ENCODE results near the gene GRB7. TPM values are rescaled to one million over a fixed set of nuclear protein-coding genes. Genes with fewer than 3 reads are reported as not detected.

Gene GRB7
- total and polyA plus RNA-seq, 2 of the 4 experiments (the other 2 are of a cell fraction): 0.18 to 0.36 TPM

- in situ Hi-C loops (cut with MboI; ENCODE audit: low sequenced_read_pairs): no loop called here
- BruUV-seq (replicated peaks): no TSS peak
Observed at GRCh38 chr17:39715375-39716072, 22.2 kb upstream of the GRB7 start.

More at GRCh38 chr17:39715375-39716072, 22.2 kb upstream of the GRB7 start:
- Histone ChIP-seq H2BK20ac (ENCODE audit: low read depth, low read length) (no peak overlapping the region), H2BK15ac (ENCODE audit: low read depth, low read length) (no peak overlapping the region), H3K14ac (replicated peaks; ENCODE audit: low read depth, low read length) (no peak overlapping the region), H2AK9ac (replicated peaks; ENCODE audit: low read depth, low read length, poor library complexity) (no peak overlapping the region), H2BK120ac (ENCODE audit: low read depth, low read length) (no peak overlapping the region), H3K79me1 (ENCODE audit: low read depth in 1 of 2, low read length in 2 of 2) (peaks cover 0 to under 1% of the 10 kb centered on the region in 2 experiments; a peak in 1 of 4 replicates), H4K8ac (ENCODE audit: low read depth in 2 of 2, low read length in 2 of 2) (no peak overlapping the region), H3K56ac (ENCODE audit: extremely low read depth, insufficient read depth, low read length) (no peak overlapping the region), H3K4me1 (ENCODE audit: control insufficient read depth, insufficient read depth, low read length) (no peaks in the 10 kb centered on the region), H2BK5ac (ENCODE audit: low read depth, low read length, poor library complexity, severe bottlenecking) (no peak overlapping the region), H2AK5ac (ENCODE audit: low read depth, low read length) (no peak overlapping the region), H4K20me1 (ENCODE audit: insufficient read depth, low read length) (no peaks in the 10 kb centered on the region), H3K36me3 (ENCODE audit: control insufficient read depth, insufficient read depth, low read length) (peaks cover 56% of the 10 kb centered on the region), H3K4me2 (ENCODE audit: low read depth, low read length) (no peak overlapping the region), H3K27me3 (ENCODE audit: control insufficient read depth, insufficient read depth, low read length) (no peaks in the 10 kb centered on the region), H3K27ac (ENCODE audit: insufficient read depth, low read length) (no peak overlapping the region), H3K9ac (ENCODE audit: low read depth, low read length) (no peak overlapping the region), H2AFZ (replicated peaks; ENCODE audit: low read length, poor library complexity) (no peak overlapping the region), H3K9me3 (ENCODE audit: control insufficient read depth, insufficient read depth, low read length) (no peaks in the 10 kb centered on the region), H4K5ac (ENCODE audit: low read depth, low read length) (no peak overlapping the region), H3K9me1 (ENCODE audit: insufficient read depth, low read length) (no peaks in the 10 kb centered on the region), H3K4me3 (ENCODE audit: insufficient read depth, low read depth, low read length) (no peak overlapping the region), H4K91ac (ENCODE audit: insufficient read depth, low read depth, low read length) (no peak overlapping the region), H3K18ac (ENCODE audit: low read depth, low read length) (no peak overlapping the region), H3K4ac (ENCODE audit: low read depth, low read length) (no peak overlapping the region), H3K23ac (ENCODE audit: low read depth, low read length) (no peak overlapping the region)
- ChIA-PET CTCF (no interaction called here), POLR2A (ENCODE audit: unreplicated experiment) (no interaction called here)
- intact Hi-C loops (cut with micrococcal nuclease): no loop called here
- TF ChIP-seq POLR2A (IDR thresholded peaks at IDR 0.05; ENCODE audit: low read depth, low read length): no peak
- TF ChIP-seq NFE2L2 (IDR thresholded peaks at IDR 0.05; ENCODE audit: low read depth, low read length): no peak
- no peak for TF ChIP-seq CTCF (conservative IDR thresholded peaks at IDR 0.05; ENCODE audit: low read depth, low read length)
- no peak for TF ChIP-seq MAFK (IDR thresholded peaks at IDR 0.05; ENCODE audit: low read depth, low read length)
- no peak for TF ChIP-seq RCOR1 (IDR thresholded peaks at IDR 0.05; ENCODE audit: insufficient replicate concordance, low read length)
- no peak for TF ChIP-seq USF2 (IDR thresholded peaks at IDR 0.05; ENCODE audit: low read depth, low read length)
- TF ChIP-seq CEBPB (IDR thresholded peaks at IDR 0.05; ENCODE audit: low read depth, low read length): no peak
- no peak for TF ChIP-seq RFX5 (IDR thresholded peaks at IDR 0.05; ENCODE audit: low read depth, low read length)
- TF ChIP-seq FOS (IDR thresholded peaks at IDR 0.05; ENCODE audit: low read depth, low read length): no peak
- TF ChIP-seq SMC3 (IDR thresholded peaks at IDR 0.05; ENCODE audit: low read depth, low read length): no peak
- no peak for TF ChIP-seq ELK1 (IDR thresholded peaks at IDR 0.05; ENCODE audit: borderline replicate concordance, low read depth, low read length)
- no peak for TF ChIP-seq RAD21 (IDR thresholded peaks at IDR 0.05; ENCODE audit: low read length)
- no peak for TF ChIP-seq MXI1 (IDR thresholded peaks at IDR 0.05; ENCODE audit: borderline replicate concordance, low read depth, low read length)
- no peak for TF ChIP-seq CHD1 (IDR thresholded peaks at IDR 0.05; ENCODE audit: low read depth, low read length)
- TF ChIP-seq MAZ (IDR thresholded peaks at IDR 0.05; ENCODE audit: borderline replicate concordance, low read depth, low read length): no peak
- no peak for TF ChIP-seq BHLHE40 (IDR thresholded peaks at IDR 0.05; ENCODE audit: low read depth, low read length)
- WGBS, 2 experiments (ENCODE audit: extremely low coverage in 2 of 2, insufficient read length in 1 of 2): 96% methylated on average over 11 of the region's 18 CpGs; no CpG with 5 or more reads in 1 of the 2 experiments
- dilution Hi-C loops (cut with HindIII; ENCODE audit: low sequenced_read_pairs, unreplicated experiment): no loop called here
- DNase-seq (no peak), ATAC-seq (ENCODE audit: low read depth) (no peak)

Measured in IMR-90 (cell line).